Activated B cell treated with CpG ODN at 0.5 μM for 24 hours (primary cell): Measurements from ENCODE around the gene AVEN. TPM values are rescaled to one million over a fixed set of nuclear protein-coding genes. Genes with fewer than 3 reads are reported as not detected.

Source experiments
- ATAC-seq: fragments of 200-7000 bp; cut with Tn5 transposase; one replicate; pipeline ENCODE4 v1.10.0; 2021; ENCODE audit warnings: low read depth, mild to moderate bottlenecking, moderate library complexity
- CTCF ChIA-PET: fragments of 350-600 bp; sonication (Branson Sonifier 250); formaldehyde crosslinking; loops from one replicate; lab custom pipeline; 2021; ENCODE audit warnings: antibody characterized with exemption; lab: Charles Lee
- POLR2A ChIA-PET: fragments of 350-600 bp; sonication (Branson Sonifier 250); formaldehyde crosslinking; loops from one replicate; lab custom pipeline; 2021; ENCODE audit warnings: antibody characterized with exemption; lab: Charles Lee
- DNase-seq: peaks from one replicate; pipeline ENCODE4 v3.0.0; 2022
- H3K27ac Mint-ChIP-seq: one replicate; pipeline ENCODE4 v1.8.0; 2020; ENCODE audit warnings: mixed read lengths
- H3K27me3 Mint-ChIP-seq: one replicate; pipeline ENCODE4 v1.8.0; 2021; ENCODE audit warnings: mixed read lengths
- H3K36me3 Mint-ChIP-seq: one replicate; pipeline ENCODE4 v1.8.0; 2021; ENCODE audit warnings: low read depth, mixed read lengths
- H3K4me1 Mint-ChIP-seq: one replicate; pipeline ENCODE4 v1.8.0; 2021; ENCODE audit warnings: mixed read lengths
- H3K4me3 Mint-ChIP-seq: one replicate; pipeline ENCODE4 v1.8.0; 2020; ENCODE audit warnings: mild to moderate bottlenecking, mixed read lengths
- H3K9me3 Mint-ChIP-seq: one replicate; pipeline ENCODE4 v1.8.0; 2020; ENCODE audit warnings: mixed read lengths
- CTCF ChIP-seq: fragments of 200-600 bp; IDR thresholded peaks from one replicate; pipeline ENCODE4 v1.8.0; 2022; ENCODE audit warnings: antibody characterized with exemption, mild to moderate bottlenecking
- intact Hi-C: fragments of 100-400 bp; cut with micrococcal nuclease; formaldehyde crosslinking; loops from one replicate; pipeline ENCODE4 v1.15.1; 2024
- total RNA-seq: library from RNA; stranded (reverse); gene quantifications from 2 replicates; pipeline ENCODE4 v1.2.3, GENCODE V29; 2022

The AVEN gene
- total RNA-seq, 1 donor from 2014 or later, result 14.1 TPM

- no peaks in the 10 kb centered on the region for H3K27me3 Mint-ChIP-seq
- peaks cover 2% of the 10 kb centered on the region for H3K9me3 Mint-ChIP-seq
- ChIA-PET POLR2A (no interaction called here), CTCF (no interaction called here)
- H3K4me3 Mint-ChIP-seq, result no peak overlapping the region
- H3K36me3 Mint-ChIP-seq, result no peaks in the 10 kb centered on the region
- intact Hi-C loops, result no loop called here
- no peak for TF ChIP-seq CTCF
- H3K27ac Mint-ChIP-seq, result no peak overlapping the region
- ATAC-seq (no peak), DNase-seq (no peak)
- peaks cover 7% of the 10 kb centered on the region for H3K4me1 Mint-ChIP-seq
Observed at GRCh38 chr15:33894193-33894592, 144.8 kb downstream of the AVEN start.

GRCh38 chr15:33888176-33888575 lies 150.8 kb downstream of the AVEN start:
- peaks cover 4% of the 10 kb centered on the region for H3K4me1 Mint-ChIP-seq
- peaks cover 6% of the 10 kb centered on the region for H3K36me3 Mint-ChIP-seq
- ChIA-PET CTCF (no interaction called here), POLR2A (no interaction called here)
- no peak overlapping the region for H3K27ac Mint-ChIP-seq
- H3K27me3 Mint-ChIP-seq, result no peaks in the 10 kb centered on the region
- no peak for ATAC-seq
- no peak overlapping the region for H3K4me3 Mint-ChIP-seq
- DNase-seq, result no peak
- no peak for TF ChIP-seq CTCF
- intact Hi-C loops, result no loop called here
- H3K9me3 Mint-ChIP-seq, result peaks cover 7% of the 10 kb centered on the region

- H3K36me3 Mint-ChIP-seq, result peaks cover 6% of the 10 kb centered on the region
Observed at GRCh38 chr15:33882921-33883320, 156.1 kb downstream of the AVEN start.

GRCh38 chr15:33874156-33874555 lies 164.8 kb downstream of the AVEN start:
- POLR2A ChIA-PET, result no interaction called here
- peaks cover 12% of the 10 kb centered on the region for H3K36me3 Mint-ChIP-seq
- CTCF ChIA-PET, result no interaction called here

More at GRCh38 chr15:33882921-33883320, 156.1 kb downstream of the AVEN start:
- Mint-ChIP-seq H3K9me3 (peaks cover 5% of the 10 kb centered on the region), H3K27ac (no peak overlapping the region), H3K4me3 (no peak overlapping the region), H3K27me3 (no peaks in the 10 kb centered on the region), H3K4me1 (no peaks in the 10 kb centered on the region)
- no peak for TF ChIP-seq CTCF
- no peak for DNase-seq
- POLR2A ChIA-PET, result no interaction called here
- no peak for ATAC-seq
- intact Hi-C loops, result no loop called here
- CTCF ChIA-PET, result no interaction called here

GRCh38 chr15:33872416-33873106 lies 166.4 kb downstream of the AVEN start:
- Mint-ChIP-seq H3K9me3 (no peaks in the 10 kb centered on the region), H3K27ac (no peak overlapping the region), H3K36me3 (peaks cover 15% of the 10 kb centered on the region), H3K27me3 (no peaks in the 10 kb centered on the region), H3K4me1 (peaks cover 3% of the 10 kb centered on the region), H3K4me3 (no peak overlapping the region)
- ChIA-PET POLR2A (no interaction called here), CTCF (no interaction called here)
- intact Hi-C loops, result no loop called here
- no peak for DNase-seq
- no peak for ATAC-seq
- no peak for TF ChIP-seq CTCF

More at GRCh38 chr15:33874156-33874555, 164.8 kb downstream of the AVEN start:
- Mint-ChIP-seq H3K4me1 (peaks cover 3% of the 10 kb centered on the region), H3K27me3 (no peaks in the 10 kb centered on the region), H3K4me3 (no peak overlapping the region), H3K27ac (no peak overlapping the region), H3K9me3 (no peaks in the 10 kb centered on the region)
- DNase-seq, result no peak
- intact Hi-C loops, result no loop called here
- ATAC-seq, result no peak
- TF ChIP-seq CTCF, result no peak
